ENCODE data around the gene KDM4E. TPM values are rescaled to one million over a fixed set of nuclear protein-coding genes. Genes with fewer than 3 reads are reported as not detected.
"Not testable (repeated sequence)": the region's sequence is repeated elsewhere in the genome, so short reads cannot be mapped to it uniquely, and the experiment has no call there.

KDM4E gene
- total RNA-seq, 1 donor from 2014 or later = not detected

DNA sequence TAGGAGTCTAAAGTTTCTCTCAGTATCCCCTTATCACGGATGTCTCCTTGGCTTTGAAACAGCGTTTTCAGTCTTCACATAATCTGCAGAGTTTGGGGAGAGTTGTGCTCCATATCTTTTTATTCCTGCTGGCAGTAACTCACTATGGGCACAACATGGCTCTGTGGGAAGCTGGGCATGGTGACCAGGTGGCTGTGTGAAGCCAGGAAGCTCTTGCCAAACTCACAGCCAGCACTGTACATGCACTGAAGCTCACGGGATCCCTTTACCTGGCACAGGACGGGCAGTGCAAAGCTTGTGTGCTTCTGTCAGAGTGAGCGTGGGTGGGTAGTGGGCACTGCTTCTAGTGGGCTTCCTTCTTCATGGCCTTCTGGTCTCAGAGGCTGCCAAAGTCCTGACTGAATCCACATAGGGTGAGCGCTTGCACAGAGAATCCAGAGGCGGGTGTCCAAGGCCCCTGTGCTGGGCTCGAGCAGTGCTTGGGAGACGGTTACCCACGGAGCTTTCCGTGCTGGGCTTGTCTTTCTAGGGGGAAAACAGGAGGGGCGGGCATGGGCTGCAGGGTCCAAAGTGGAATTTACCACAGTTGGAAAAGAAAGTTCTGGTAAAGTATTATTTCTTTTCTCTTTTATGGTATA, 10.8 kb upstream of the KDM4E start:
- H3K4me3 Mint-ChIP-seq (ENCODE audit: unreplicated experiment) = no peak overlapping the region
- H3K36me3 Mint-ChIP-seq (ENCODE audit: low read depth, unreplicated experiment) = no peaks in the 10 kb centered on the region
- H3K27me3 Mint-ChIP-seq (ENCODE audit: unreplicated experiment) = peaks cover 1% of the 10 kb centered on the region
- no peak for DNase-seq (ENCODE audit: low spot score)
- H3K4me1 Mint-ChIP-seq (ENCODE audit: unreplicated experiment) = no peaks in the 10 kb centered on the region
- H3K9me3 Mint-ChIP-seq (ENCODE audit: unreplicated experiment) = no peaks in the 10 kb centered on the region
- no peak overlapping the region for H3K27ac Mint-ChIP-seq (ENCODE audit: unreplicated experiment)
- TF ChIP-seq, protein P1, sequence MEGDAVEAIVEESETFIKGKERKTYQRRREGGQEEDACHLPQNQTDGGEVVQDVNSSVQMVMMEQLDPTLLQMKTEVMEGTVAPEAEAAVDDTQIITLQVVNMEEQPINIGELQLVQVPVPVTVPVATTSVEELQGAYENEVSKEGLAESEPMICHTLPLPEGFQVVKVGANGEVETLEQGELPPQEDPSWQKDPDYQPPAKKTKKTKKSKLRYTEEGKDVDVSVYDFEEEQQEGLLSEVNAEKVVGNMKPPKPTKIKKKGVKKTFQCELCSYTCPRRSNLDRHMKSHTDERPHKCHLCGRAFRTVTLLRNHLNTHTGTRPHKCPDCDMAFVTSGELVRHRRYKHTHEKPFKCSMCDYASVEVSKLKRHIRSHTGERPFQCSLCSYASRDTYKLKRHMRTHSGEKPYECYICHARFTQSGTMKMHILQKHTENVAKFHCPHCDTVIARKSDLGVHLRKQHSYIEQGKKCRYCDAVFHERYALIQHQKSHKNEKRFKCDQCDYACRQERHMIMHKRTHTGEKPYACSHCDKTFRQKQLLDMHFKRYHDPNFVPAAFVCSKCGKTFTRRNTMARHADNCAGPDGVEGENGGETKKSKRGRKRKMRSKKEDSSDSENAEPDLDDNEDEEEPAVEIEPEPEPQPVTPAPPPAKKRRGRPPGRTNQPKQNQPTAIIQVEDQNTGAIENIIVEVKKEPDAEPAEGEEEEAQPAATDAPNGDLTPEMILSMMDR (IDR thresholded peaks at IDR 0.05; ENCODE audit: unreplicated experiment) = no peak

DNA sequence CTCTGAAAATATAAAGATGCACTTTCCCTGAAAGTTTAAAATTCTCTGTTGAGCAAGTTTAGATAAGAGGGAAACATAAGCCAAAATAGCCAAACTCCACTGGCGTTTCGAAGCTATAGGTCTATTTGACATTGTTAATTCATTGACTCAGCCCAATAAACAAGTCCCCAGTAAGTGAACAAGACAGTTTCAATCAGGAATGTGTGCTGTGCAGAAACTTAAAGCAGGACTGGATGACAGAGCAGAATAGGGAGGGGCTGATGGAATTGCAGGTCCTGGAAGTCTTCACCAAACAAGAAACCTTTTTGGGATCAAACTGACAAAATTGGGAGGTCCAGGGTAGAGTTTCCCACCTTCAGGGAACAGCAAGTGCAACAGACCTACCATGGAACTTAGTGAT, 8.9 kb upstream of the KDM4E start:
- no peak overlapping the region for H3K4me3 Mint-ChIP-seq (ENCODE audit: unreplicated experiment)
- no peak overlapping the region for H3K27ac Mint-ChIP-seq (ENCODE audit: unreplicated experiment)
- no peak for DNase-seq (ENCODE audit: low spot score)
- TF ChIP-seq, protein P1 (IDR thresholded peaks at IDR 0.05; ENCODE audit: unreplicated experiment) = no peak
- H3K9me3 Mint-ChIP-seq (ENCODE audit: unreplicated experiment) = no peaks in the 10 kb centered on the region
- H3K36me3 Mint-ChIP-seq (ENCODE audit: low read depth, unreplicated experiment) = no peaks in the 10 kb centered on the region
- H3K4me1 Mint-ChIP-seq (ENCODE audit: unreplicated experiment) = no peaks in the 10 kb centered on the region
- peaks cover 1% of the 10 kb centered on the region for H3K27me3 Mint-ChIP-seq (ENCODE audit: unreplicated experiment)

DNA sequence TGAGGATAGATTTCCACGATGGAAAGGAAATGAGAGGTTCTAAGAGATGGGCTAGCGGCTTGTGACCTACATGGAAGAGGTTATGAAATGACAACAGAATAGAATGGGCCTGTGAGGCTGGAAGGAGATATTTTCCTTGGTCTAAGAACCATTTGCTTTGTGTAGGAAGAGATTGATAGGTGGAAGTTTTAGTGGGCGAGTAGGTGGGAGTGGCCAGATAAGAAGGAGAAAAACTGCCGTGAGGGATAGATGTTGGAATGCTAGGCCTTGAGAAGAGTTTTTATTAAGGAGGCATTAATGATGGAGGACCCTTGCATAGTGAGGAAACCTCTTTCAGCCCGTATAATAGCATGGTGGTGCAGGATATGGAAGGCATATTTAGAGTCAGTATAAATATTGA, 3.6 kb upstream of the KDM4E start:
- not testable (repeated sequence) for H3K27me3 Mint-ChIP-seq (ENCODE audit: unreplicated experiment)

GRCh38 chr11:95025594-95025993, 536 bp downstream of the KDM4E start:
- H3K36me3 Mint-ChIP-seq (ENCODE audit: low read depth, unreplicated experiment); H3K27ac Mint-ChIP-seq (ENCODE audit: unreplicated experiment): not testable (repeated sequence)

More for the DNA sequence above, 3.6 kb upstream of the KDM4E start:
- H3K9me3 Mint-ChIP-seq (ENCODE audit: unreplicated experiment); DNase-seq (ENCODE audit: low spot score); H3K4me3 Mint-ChIP-seq (ENCODE audit: unreplicated experiment); H3K4me1 Mint-ChIP-seq (ENCODE audit: unreplicated experiment); H3K36me3 Mint-ChIP-seq (ENCODE audit: low read depth, unreplicated experiment); H3K27ac Mint-ChIP-seq (ENCODE audit: unreplicated experiment): not testable (repeated sequence)

GRCh38 chr11:95028357-95028756, 3.3 kb downstream of the KDM4E start:
- Mint-ChIP-seq H3K36me3 (ENCODE audit: low read depth, unreplicated experiment) (no peaks in the 10 kb centered on the region), H3K4me1 (ENCODE audit: unreplicated experiment) (no peaks in the 10 kb centered on the region)

More at GRCh38 chr11:95025594-95025993, 536 bp downstream of the KDM4E start:
- H3K27me3 Mint-ChIP-seq (ENCODE audit: unreplicated experiment); H3K9me3 Mint-ChIP-seq (ENCODE audit: unreplicated experiment); DNase-seq (ENCODE audit: low spot score); H3K4me1 Mint-ChIP-seq (ENCODE audit: unreplicated experiment); H3K4me3 Mint-ChIP-seq (ENCODE audit: unreplicated experiment): not testable (repeated sequence)

DNA sequence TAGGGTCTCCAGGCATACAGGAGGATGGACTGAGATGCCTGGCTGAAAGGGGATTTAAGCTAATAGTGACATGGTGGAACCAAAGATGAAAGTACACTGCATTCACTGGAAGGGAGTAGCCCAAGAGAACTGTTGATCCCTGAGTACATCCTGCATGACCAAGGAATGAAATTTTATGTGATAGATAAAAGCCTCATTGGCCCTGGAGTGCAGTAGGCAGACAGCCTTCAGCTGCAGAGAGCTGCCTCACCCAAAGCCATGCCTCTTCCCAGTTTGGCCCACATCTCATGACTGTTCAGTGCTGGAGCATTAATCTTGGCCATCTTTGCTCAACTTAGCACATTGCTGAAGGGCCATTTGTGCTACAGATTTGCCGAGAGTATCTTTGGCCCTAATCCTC, 8.0 kb downstream of the KDM4E start:
- Mint-ChIP-seq H3K36me3 (ENCODE audit: low read depth, unreplicated experiment) (no peaks in the 10 kb centered on the region), H3K27ac (ENCODE audit: unreplicated experiment) (no peak overlapping the region), H3K27me3 (ENCODE audit: unreplicated experiment) (no peaks in the 10 kb centered on the region), H3K4me3 (ENCODE audit: unreplicated experiment) (no peak overlapping the region), H3K4me1 (ENCODE audit: unreplicated experiment) (no peaks in the 10 kb centered on the region), H3K9me3 (ENCODE audit: unreplicated experiment) (no peaks in the 10 kb centered on the region)
- no peak for DNase-seq (ENCODE audit: low spot score)
- TF ChIP-seq, protein P1 (IDR thresholded peaks at IDR 0.05; ENCODE audit: unreplicated experiment) = no peak

More at GRCh38 chr11:95028357-95028756, 3.3 kb downstream of the KDM4E start:
- TF ChIP-seq, protein P1 (IDR thresholded peaks at IDR 0.05; ENCODE audit: unreplicated experiment) = no peak
- H3K27ac Mint-ChIP-seq (ENCODE audit: unreplicated experiment) = no peak overlapping the region
- peaks cover 4% of the 10 kb centered on the region for H3K27me3 Mint-ChIP-seq (ENCODE audit: unreplicated experiment)
- H3K9me3 Mint-ChIP-seq (ENCODE audit: unreplicated experiment) = no peaks in the 10 kb centered on the region
- H3K4me3 Mint-ChIP-seq (ENCODE audit: unreplicated experiment) = no peak overlapping the region
- DNase-seq (ENCODE audit: low spot score) = no peak
